GM18511 (cell line): ENCODE measurements around the gene GLTP.
"Not testable (repeated sequence)": the region's sequence is repeated elsewhere in the genome, so short reads cannot be mapped to it uniquely, and the experiment has no call there.

Experiments
- ATAC-seq: cut with Tn5 transposase; IDR thresholded peaks from one replicate; pipeline ENCODE4 v1.9.1; 2021; ENCODE audit warnings: mild to moderate bottlenecking, moderate library complexity; ENCODE audit not compliant: unreplicated experiment

Gene GLTP

GRCh38 chr12:109902891-109903418 lies 22.6 kb upstream of the GLTP start:
- ATAC-seq, result no peak

DNA sequence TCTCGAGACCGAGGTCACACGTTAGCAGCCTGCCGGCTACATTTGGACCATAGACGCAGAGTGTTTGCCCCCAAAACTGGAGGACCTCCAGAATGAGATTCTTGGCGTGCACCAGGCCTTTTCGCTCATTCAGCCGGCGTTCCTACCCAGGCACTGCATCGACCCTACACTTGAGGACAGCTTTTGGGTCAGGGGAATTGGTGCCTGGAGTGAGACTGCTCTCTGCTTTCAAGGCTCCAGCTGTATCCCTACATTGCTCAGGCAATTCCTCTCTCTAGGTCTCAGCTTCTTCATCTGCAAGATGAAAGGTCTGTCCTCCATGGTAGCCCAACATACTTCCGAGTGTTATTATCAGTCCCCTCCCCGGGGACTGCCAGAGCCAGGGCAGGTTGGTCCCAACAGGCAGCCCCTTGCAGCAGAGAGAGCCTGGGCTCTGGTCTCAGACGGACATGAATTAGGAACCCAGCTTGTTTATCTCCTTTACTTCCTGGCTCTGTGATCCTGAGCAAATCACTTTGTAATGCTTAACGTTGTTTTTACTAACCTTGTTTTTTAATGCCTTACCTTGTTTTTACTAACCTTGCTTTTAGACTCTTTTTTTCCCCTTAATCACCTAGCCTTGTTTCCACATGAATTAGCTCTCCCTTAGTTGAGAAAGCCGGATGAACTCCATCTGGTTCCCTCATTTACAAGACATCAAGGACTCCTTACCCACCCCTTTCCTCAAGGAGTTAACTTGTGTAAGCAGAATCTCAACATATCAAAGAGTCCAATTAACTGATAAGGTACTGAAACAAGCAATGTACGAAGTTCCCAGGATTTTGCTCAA lies 20.6 kb upstream of the GLTP start:
- peak; percentile 30 for ATAC-seq

DNA sequence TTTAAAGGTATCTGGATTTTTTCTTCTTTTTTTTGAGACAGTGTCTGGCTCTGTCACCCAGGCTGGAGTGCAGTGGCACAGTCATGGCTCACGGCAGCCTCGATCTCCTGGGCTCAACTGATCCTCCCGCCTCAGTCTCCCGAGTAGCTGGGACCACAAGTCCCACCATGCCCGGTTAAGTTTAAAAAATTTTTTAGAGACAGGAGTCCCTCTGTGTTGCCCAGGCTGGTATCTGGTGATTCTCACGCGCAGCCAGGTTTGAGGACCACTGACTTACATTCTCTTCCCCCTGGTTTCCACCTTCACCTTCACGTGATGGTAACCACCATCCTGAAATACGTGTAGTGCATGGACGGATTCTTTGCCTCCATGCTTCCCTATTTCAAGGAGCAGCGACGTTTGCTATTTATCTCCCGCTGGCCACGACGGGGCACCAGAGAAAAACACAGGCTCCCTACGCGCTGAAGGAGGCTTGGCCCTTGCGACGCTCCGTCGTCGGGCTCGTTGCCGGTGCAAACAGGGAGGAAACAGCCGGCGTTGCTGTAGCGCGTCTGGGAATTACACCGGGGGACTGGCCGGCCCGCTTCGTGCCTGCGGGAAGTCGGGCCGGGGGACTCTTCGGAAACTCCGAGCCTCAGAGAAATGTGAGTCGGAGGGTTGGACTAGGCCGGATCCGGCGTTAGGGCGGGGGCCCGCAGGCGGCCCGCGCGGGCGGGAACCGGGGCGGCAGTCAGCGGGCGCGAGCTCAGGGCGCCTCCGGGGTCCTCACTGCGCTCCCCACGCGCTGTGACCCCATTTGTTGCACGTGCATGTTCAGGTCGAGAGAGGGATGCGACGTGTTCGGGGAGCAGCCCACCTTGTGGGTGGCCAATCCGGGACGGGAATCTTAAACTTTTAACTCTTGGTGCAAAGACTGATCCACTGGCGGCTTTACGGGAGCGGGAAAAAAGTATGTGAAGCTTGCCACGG lies 19.7 kb upstream of the GLTP start, which contains the start of gene TCHP:
Gene TCHP (plus strand): TSS at position 492 of the 969 bp plus-strand sequence. CDS start 2,753 bp downstream, outside the sequence.
- ATAC-seq, result peak; percentile 87

- not testable (repeated sequence) for ATAC-seq
Measured at GRCh38 chr12:109899345-109899744, 19.0 kb upstream of the GLTP start.

GRCh38 chr12:109897029-109897428 lies 16.7 kb upstream of the GLTP start:
- ATAC-seq, result no peak

DNA sequence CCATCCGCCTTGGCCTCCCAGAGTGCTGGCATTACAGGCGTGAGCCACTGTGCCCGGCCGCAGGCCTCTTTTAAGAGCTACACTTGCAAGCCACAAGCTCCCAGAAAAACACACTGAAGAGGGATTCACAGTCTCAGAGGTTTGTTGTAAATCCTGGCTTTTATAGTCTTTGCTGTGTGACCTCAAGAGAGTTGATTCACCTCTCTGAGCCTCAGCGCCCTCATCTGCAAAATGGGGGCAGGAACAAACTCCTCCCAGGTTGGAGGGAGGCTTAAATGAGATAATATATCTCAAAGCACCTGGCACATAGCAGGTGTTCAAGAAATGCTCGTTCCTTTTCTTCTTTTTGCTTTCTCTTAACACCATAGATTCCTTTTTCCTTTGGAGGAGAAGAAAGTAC lies 15.8 kb upstream of the GLTP start:
- ATAC-seq, result no peak

DNA sequence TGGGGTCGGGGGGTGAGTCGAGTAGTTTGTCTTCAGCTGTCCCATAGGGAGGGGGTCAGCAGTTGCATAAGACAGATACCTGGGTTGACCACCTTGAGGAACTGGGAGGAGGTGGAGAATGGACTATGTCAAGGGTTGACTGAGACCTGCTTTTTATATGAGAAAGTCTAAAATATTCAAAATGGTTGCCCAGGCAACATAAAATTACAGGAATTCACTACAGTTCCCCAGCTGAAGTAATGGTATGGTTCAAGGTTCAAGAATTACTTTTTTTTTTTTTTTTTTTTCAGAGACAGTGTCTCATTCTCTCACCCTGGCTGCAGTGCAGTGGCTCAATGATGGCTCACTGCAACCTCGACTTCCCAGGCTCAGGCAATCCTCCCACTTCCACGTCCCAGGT lies 14.6 kb upstream of the GLTP start:
- ATAC-seq, result no peak

GRCh38 chr12:109893261-109893995 lies 13.1 kb upstream of the GLTP start:
- no peak for ATAC-seq

DNA sequence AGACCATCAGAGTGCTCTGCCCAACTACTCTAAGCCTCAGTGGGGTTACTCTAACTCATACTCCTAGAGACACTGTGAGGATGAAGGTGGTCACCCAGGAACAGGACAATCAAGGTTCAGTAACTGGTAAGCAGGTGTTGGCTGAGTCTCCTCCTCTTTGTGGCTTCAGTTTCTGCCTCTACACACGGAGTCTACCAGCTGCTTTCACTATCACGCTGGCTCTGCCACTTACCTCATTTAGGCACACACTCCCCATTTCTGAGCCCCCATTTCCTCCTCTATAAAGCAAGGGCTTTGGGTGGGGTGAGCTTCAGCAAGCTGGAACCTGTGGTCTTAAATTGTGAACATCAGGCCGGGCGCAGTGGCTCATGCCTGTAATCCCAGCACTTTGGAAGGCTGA lies 12.4 kb upstream of the GLTP start:
- peak; percentile 73 for ATAC-seq

DNA sequence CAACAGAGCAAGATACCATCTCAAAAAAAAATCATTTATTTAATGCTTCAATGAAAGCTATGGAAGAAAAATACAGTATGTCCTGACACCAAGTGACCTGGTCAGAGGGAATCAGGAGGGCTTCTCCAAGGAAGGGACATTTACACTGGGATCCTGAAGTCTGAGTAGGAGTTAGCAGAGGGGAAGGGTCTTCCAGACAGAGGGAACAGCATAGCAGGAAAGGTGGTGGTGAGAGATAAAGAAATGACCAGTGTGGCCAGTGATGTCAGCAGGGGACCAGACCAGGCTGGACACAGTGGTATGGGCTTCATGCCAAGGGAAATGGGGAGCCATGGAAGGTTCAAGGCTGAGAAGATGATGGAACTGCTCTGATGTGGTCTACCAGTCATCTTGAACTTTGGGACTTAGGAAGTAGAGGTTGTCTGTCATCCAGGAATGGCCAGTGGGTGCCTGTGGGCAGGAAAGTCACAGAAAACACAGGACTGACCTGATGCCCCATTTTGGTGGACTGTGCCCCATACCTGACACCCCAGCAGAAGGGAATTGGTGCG lies 11.9 kb upstream of the GLTP start:
- ATAC-seq, result no peak

DNA sequence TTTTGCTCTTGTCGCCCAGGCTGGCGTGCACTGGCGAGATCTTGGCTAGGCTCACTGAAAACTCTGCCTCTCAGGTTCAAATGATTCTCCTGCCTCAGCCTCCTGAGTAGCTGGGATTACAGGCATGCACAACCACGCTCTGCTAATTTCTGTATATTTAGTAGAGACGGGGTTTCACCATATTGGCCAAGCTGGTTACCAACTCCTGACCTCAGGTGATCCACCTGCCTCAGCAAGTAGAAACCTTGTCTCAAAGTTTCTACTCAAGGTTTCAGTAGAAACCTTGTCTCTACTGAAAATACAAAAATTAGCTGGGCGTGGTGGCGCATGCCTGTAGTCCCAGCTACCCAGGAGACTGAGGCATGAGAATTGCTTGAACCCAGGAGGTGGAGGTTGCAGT lies 11.4 kb upstream of the GLTP start:
- not testable (repeated sequence) for ATAC-seq

GRCh38 chr12:109890620-109891170 lies 10.4 kb upstream of the GLTP start:
- no peak for ATAC-seq

DNA sequence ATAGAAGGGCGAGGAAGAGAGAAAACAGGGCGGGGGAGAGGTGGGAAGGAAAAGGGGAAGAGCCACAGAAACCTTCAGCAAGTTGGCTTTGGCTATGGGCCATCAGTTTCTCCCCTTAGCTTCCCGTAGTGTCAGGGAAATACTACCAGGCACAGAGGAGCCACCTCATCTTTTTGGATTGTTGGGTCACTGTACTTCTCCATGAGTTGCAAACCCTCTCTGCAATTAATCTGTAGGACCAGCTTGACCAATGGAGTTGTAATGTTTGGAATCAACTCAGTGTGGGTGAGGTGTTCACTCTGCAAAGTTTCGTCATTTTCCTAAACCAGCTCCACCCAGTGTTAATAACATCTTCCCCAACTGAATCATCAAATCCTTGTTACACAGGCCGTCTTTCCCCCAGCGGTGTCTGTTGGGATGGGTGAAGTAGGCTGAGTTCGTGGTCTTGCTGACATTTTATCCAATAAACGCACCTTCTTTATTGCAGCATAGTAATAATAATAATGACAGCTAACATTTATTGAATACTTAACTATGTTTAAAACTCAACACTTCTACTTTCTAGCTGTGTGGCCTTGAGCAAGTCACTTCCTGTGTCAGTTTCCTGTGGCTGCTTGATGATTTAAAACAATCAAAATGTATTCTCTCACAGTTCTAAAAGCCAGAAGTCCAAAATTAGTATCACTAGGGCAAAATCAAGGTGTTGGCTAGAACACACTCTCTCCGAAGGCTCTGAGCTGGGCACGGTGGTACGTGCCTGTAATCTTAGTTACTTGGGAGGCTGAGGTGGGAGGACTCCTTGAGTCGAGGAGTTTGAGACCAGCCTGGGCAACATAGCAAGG lies 8.1 kb upstream of the GLTP start:
- ATAC-seq, result no peak

DNA sequence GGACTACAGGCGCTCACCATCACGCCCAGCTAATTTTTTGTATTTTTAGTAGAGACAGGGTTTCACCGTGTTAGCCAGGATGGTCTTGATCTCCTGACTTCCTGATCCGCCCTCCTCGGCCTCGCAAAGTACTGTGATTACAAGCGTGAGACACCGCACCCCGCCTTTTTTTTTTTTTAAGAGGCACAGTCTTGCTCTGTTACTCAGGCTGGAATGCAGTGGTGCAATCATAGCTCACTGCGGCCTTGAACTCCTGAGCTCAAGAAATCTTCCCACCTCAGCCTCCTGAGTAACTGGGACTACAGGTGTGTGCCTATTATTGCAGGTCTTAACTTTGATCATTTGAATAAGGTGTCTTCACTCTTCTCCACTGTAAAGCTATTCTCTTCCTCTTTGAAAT lies 5.3 kb upstream of the GLTP start:
- ATAC-seq, result no peak

DNA sequence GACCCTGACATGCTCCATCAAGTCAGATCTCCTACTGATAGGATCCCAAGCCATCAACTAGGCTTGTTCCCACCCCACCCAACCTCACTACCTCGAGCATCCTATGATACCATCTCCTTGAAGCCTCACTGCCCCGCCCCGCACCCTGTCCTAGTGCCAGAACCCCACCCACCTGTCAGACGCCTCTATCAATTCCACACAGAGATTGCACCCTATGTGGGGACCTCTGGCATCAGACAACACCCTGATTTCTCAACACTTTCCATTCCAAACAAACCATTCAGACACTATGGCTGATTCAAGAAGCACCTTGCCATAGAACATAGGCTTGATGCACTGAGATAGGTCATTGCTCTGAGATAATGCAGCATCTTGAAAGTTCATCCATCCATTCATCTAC lies 3.1 kb upstream of the GLTP start:
- ATAC-seq, result no peak

DNA sequence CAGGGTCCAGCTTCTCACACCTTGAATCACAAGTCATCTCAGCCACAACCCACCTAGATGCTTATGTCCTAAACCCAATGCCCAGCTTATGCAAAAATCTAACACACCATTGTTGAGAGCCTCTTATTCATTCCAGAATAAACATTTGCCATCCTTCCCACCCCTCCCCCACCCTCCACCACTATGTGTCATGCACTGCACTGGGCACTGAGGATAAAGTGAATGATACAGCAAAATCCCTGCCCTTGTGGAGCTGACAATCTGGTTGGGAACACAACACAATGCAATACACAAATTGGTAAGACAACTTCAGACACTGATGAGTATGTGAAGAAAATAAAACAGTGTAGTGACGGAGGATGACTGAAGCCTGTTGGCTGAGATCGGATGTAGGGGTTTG lies 1.4 kb upstream of the GLTP start:
- no peak for ATAC-seq

DNA sequence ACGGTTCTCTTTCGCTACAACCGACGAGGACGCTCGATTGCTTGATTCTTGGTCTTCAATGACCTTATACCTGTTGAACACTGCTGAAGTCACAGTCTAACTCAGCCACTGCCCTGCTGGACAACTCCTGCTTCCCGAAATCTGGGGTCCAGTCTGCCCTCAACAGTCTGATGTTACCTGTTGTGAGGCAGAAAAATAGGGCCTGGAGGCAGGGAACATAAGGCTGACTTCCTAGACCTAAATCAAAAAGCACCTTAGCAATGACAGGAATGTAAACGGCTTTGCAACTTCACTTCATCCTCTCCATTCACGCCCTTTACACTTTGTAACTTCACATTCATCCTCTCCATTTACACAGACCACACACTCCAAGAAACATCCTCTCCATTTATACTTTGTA lies 597 bp upstream of the GLTP start:
- ATAC-seq, result no peak

- no peak for ATAC-seq
Measured at GRCh38 chr12:109879351-109880042, 844 bp downstream of the GLTP start.

DNA sequence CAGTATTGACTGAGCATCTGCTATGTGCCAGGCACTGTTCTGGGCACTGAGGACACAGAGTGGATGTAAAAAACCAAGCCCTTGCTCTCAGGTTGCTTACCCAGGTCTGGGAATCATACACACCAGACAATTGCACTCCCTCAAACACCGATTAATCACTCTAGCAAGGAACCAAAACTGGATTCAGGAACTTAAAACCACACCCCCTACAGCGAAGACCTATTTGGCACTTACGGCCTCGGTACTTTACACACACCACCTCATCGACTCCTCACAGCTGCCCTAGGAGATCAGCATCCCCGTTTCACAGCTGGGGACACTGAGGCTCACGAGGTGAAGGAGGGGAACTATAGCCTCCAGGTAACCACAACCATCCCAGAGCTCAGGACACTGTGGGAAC lies 1.6 kb downstream of the GLTP start:
- no peak for ATAC-seq
